HG02885 (cell line): ENCODE data around the gene ELMOD3.
"Not testable (repeated sequence)": the region's sequence is repeated elsewhere in the genome, so short reads cannot be mapped to it uniquely, and the experiment has no call there.

Source experiments
- ATAC-seq: cut with Tn5 transposase; IDR thresholded peaks from one replicate; pipeline ENCODE4 v1.9.1; 2021; ENCODE audit warnings: mild to moderate bottlenecking; ENCODE audit not compliant: unreplicated experiment, poor library complexity

ELMOD3 gene

GRCh38 chr2:85367180-85367579 lies 12.6 kb downstream of the ELMOD3 start:
- ATAC-seq: no peak

GRCh38 chr2:85368921-85369320 lies 14.4 kb downstream of the ELMOD3 start:
- no peak for ATAC-seq

- no peak for ATAC-seq
Observed at GRCh38 chr2:85369500-85369899, 14.9 kb downstream of the ELMOD3 start.

- ATAC-seq: no peak
Observed at GRCh38 chr2:85371045-85371444, 16.5 kb downstream of the ELMOD3 start.

- no peak for ATAC-seq
Observed at GRCh38 chr2:85376291-85377065, 21.9 kb downstream of the ELMOD3 start.

GRCh38 chr2:85377083-85377482 lies 22.5 kb downstream of the ELMOD3 start:
- no peak for ATAC-seq

GRCh38 chr2:85378257-85378656 lies 23.7 kb downstream of the ELMOD3 start:
- ATAC-seq: no peak

GRCh38 chr2:85380048-85380447 lies 25.5 kb downstream of the ELMOD3 start:
- no peak for ATAC-seq

- not testable (repeated sequence) for ATAC-seq
Observed at GRCh38 chr2:85383151-85383550, 28.6 kb downstream of the ELMOD3 start.

GRCh38 chr2:85383850-85384249 lies 29.3 kb downstream of the ELMOD3 start:
- no peak for ATAC-seq

- ATAC-seq: no peak
Observed at GRCh38 chr2:85385746-85386145, 31.2 kb downstream of the ELMOD3 start.

- ATAC-seq: no peak
Observed at GRCh38 chr2:85387754-85388153, 33.2 kb downstream of the ELMOD3 start.

- ATAC-seq: no peak
Observed at GRCh38 chr2:85388878-85389538, 34.4 kb downstream of the ELMOD3 start.

GRCh38 chr2:85390941-85391669 lies 36.5 kb downstream of the ELMOD3 start:
- ATAC-seq: no peak

GRCh38 chr2:85393836-85394235 lies 39.3 kb downstream of the ELMOD3 start:
- ATAC-seq: no peak

- no peak for ATAC-seq
Observed at GRCh38 chr2:85394261-85394681, 39.7 kb downstream of the ELMOD3 start.

- no peak for ATAC-seq
Observed at GRCh38 chr2:85394976-85395375, 40.4 kb downstream of the ELMOD3 start.

GRCh38 chr2:85395912-85396475 lies 41.4 kb downstream of the ELMOD3 start:
- no peak for ATAC-seq

- no peak for ATAC-seq
Observed at GRCh38 chr2:85396531-85397470, 42.2 kb downstream of the ELMOD3 start.

- no peak for ATAC-seq
Observed at GRCh38 chr2:85397925-85398331, 43.4 kb downstream of the ELMOD3 start.
